WTC11 (cell line): ENCODE results near the gene MARS1. TPM values are rescaled to one million over a fixed set of nuclear protein-coding genes. Genes with fewer than 3 reads are reported as not detected.

Experiments
- ATAC-seq: fragments of 200-7000 bp; cut with Tn5 transposase; 2 replicates; pipeline ENCODE4 v1.10.0; 2021; ENCODE audit warnings: mild to moderate bottlenecking, moderate library complexity
- CTCF ChIA-PET: fragments of 300-600 bp; sonication (Branson Sonifier 250); formaldehyde crosslinking; loops from one replicate; lab custom pipeline; 2021; ENCODE audit warnings: antibody characterized with exemption; lab: Charles Lee
- POLR2A ChIA-PET: fragments of 350-600 bp; sonication (Branson Sonifier 250); formaldehyde crosslinking; loops from one replicate; lab custom pipeline; 2021; ENCODE audit warnings: antibody characterized with exemption; lab: Charles Lee
- DNase-seq: peaks from one replicate; pipeline ENCODE4 v3.0.0; 2021; ENCODE audit warnings: low spot score
- H3K27ac Mint-ChIP-seq: 2 replicates; pipeline ENCODE4 v1.8.0; 2021; ENCODE audit warnings: mixed read lengths
- H3K27me3 Mint-ChIP-seq: 2 replicates; pipeline ENCODE4 v1.8.0; 2021; ENCODE audit warnings: low read depth, mild to moderate bottlenecking, moderate library complexity, mixed read lengths
- H3K36me3 Mint-ChIP-seq: 2 replicates; pipeline ENCODE4 v1.8.0; 2021; ENCODE audit warnings: mixed read lengths
- H3K4me1 Mint-ChIP-seq: 2 replicates; pipeline ENCODE4 v1.8.0; 2022; ENCODE audit warnings: mixed read lengths
- H3K4me3 Mint-ChIP-seq: 2 replicates; pipeline ENCODE4 v1.8.0; 2021; ENCODE audit warnings: mild to moderate bottlenecking, moderate library complexity, mixed read lengths
- H3K9me3 Mint-ChIP-seq: 2 replicates; pipeline ENCODE4 v1.8.0; 2021; ENCODE audit warnings: mixed read lengths
- AFF4 ChIP-seq: sonication (generic); formaldehyde crosslinking; IDR thresholded peaks from 2 replicates; pipeline ENCODE4 v1.8.1; 2023; ENCODE audit warnings: mild to moderate bottlenecking, missing genetic modification reagents, borderline replicate concordance
- AR ChIP-seq: fragments of 250-450 bp; sonication (Bioruptor Pico); IDR thresholded peaks from 2 replicates; pipeline ENCODE4 v1.9.0; 2021; ENCODE audit warnings: mild to moderate bottlenecking
- ATF3 ChIP-seq: sonication (generic); formaldehyde crosslinking; conservative IDR thresholded peaks from 2 replicates; pipeline ENCODE4 v1.8.1; 2022; ENCODE audit warnings: mild to moderate bottlenecking, missing genetic modification reagents
- ELF4 ChIP-seq: sonication (generic); formaldehyde crosslinking; IDR thresholded peaks from 2 replicates; pipeline ENCODE4 v1.8.1; 2022; ENCODE audit warnings: low read depth, mild to moderate bottlenecking, moderate library complexity, missing genetic modification reagents
- ESRRA ChIP-seq: sonication (generic); formaldehyde crosslinking; IDR thresholded peaks from 2 replicates; pipeline ENCODE4 v1.8.1; 2022; ENCODE audit warnings: mild to moderate bottlenecking, missing genetic modification reagents, borderline replicate concordance
- ETV6 ChIP-seq: sonication (generic); formaldehyde crosslinking; IDR thresholded peaks from 2 replicates; pipeline ENCODE4 v1.8.1; 2022; ENCODE audit warnings: mild to moderate bottlenecking, missing genetic modification reagents
- FOXJ3 ChIP-seq: sonication (generic); formaldehyde crosslinking; IDR thresholded peaks from 2 replicates; pipeline ENCODE4 v1.9.0; 2021; ENCODE audit warnings: missing genetic modification reagents, mild to moderate bottlenecking, borderline replicate concordance
- HMGA2 ChIP-seq: fragments of 250-450 bp; sonication (Bioruptor Pico); IDR thresholded peaks from 2 replicates; pipeline ENCODE4 v1.4.0; 2021; ENCODE audit warnings: mild to moderate bottlenecking, moderate library complexity
- JAZF1 ChIP-seq: fragments of 250-450 bp; sonication (Bioruptor Pico); IDR thresholded peaks from 2 replicates; pipeline ENCODE4 v1.9.0; 2021; ENCODE audit warnings: moderate library complexity, mild to moderate bottlenecking, inconsistent platforms
- JUN ChIP-seq: sonication (generic); formaldehyde crosslinking; IDR thresholded peaks from 2 replicates; pipeline ENCODE4 v1.8.0; 2023; ENCODE audit warnings: mild to moderate bottlenecking, missing genetic modification reagents
- MAX ChIP-seq: sonication (generic); formaldehyde crosslinking; IDR thresholded peaks from 2 replicates; pipeline ENCODE4 v1.8.0; 2022; ENCODE audit warnings: mild to moderate bottlenecking, missing genetic modification reagents
- MLX ChIP-seq: sonication (generic); formaldehyde crosslinking; IDR thresholded peaks from 2 replicates; pipeline ENCODE4 v1.8.1; 2023; ENCODE audit warnings: mild to moderate bottlenecking, missing genetic modification reagents, moderate library complexity
- MXD4 ChIP-seq: fragments of 250-450 bp; sonication (Bioruptor Pico); IDR thresholded peaks from 2 replicates; pipeline ENCODE4 v1.8.0; 2021; ENCODE audit warnings: mild to moderate bottlenecking, moderate library complexity, borderline replicate concordance
- MYBL2 ChIP-seq: sonication (generic); formaldehyde crosslinking; IDR thresholded peaks from 2 replicates; pipeline ENCODE4 v1.8.1; 2023; ENCODE audit warnings: mild to moderate bottlenecking, moderate library complexity, missing genetic modification reagents
- NR3C1 ChIP-seq: sonication (generic); formaldehyde crosslinking; conservative IDR thresholded peaks from 2 replicates; pipeline ENCODE4 v1.8.1; 2023; ENCODE audit warnings: low read depth, mild to moderate bottlenecking, missing genetic modification reagents
- PRRX2 ChIP-seq: fragments of 250-450 bp; sonication (Bioruptor Pico); IDR thresholded peaks from 2 replicates; pipeline ENCODE4 v1.8.0; 2021; ENCODE audit warnings: mild to moderate bottlenecking
- ZBTB21 ChIP-seq: sonication (generic); formaldehyde crosslinking; IDR thresholded peaks from 2 replicates; pipeline ENCODE4 v1.8.1; 2023; ENCODE audit warnings: mild to moderate bottlenecking, missing genetic modification reagents, borderline replicate concordance
- ZNF121 ChIP-seq: sonication (generic); formaldehyde crosslinking; IDR thresholded peaks from 2 replicates; pipeline ENCODE4 v1.8.0; 2023; ENCODE audit warnings: missing genetic modification reagents
- ZNF219 ChIP-seq: sonication (generic); formaldehyde crosslinking; IDR thresholded peaks from 2 replicates; pipeline ENCODE4 v1.8.0; 2023; ENCODE audit warnings: missing genetic modification reagents, mild to moderate bottlenecking, borderline replicate concordance
- ZNF232 ChIP-seq: sonication (generic); formaldehyde crosslinking; IDR thresholded peaks from 2 replicates; pipeline ENCODE4 v1.8.0; 2022; ENCODE audit warnings: mild to moderate bottlenecking, missing genetic modification reagents
- ZSCAN18 ChIP-seq: fragments of 250-450 bp; sonication (Bioruptor Pico); IDR thresholded peaks from 2 replicates; pipeline ENCODE4 v2.1.2; 2022; ENCODE audit warnings: mild to moderate bottlenecking, moderate library complexity
- total RNA-seq: library from RNA; stranded (reverse); gene quantifications from 3 replicates; pipeline ENCODE4 v1.2.3, GENCODE V29; 2021

The MARS1 gene
- total RNA-seq, 1 experiment from 2014 or later = 367 TPM

GRCh38 chr12:57481671-57482070 lies 6.2 kb upstream of the MARS1 start:
- Mint-ChIP-seq H3K9me3 (no peaks in the 10 kb centered on the region), H3K27ac (peak overlapping the region; percentile 8; the same call in 1 of the 2 replicates), H3K4me3 (no peak overlapping the region)
- ATAC-seq (no peak; the same call in 1 of the 2 replicates), DNase-seq (no peak)
- POLR2A ChIA-PET = no interaction called here
- TF ChIP-seq AFF4 (CRISPR knock-in tag) (no peak), ELF4 (CRISPR knock-in tag) (no peak), ZBTB21 (CRISPR knock-in tag) (no peak), ESRRA (CRISPR knock-in tag) (no peak), AR (CRISPR knock-in tag) (no peak), MLX (CRISPR knock-in tag) (no peak), HMGA2 (no peak)
- TF ChIP-seq, all 79 proteins: peak for 0
- Mint-ChIP-seq H3K4me1 (peaks cover 35% of the 10 kb centered on the region), H3K27me3 (peaks cover 46% of the 10 kb centered on the region), H3K36me3 (no peaks in the 10 kb centered on the region)
- CTCF ChIA-PET = interaction anchor here (3.2 kb wide), 1 partner anchor 23 kb away, joined by 13 read pairs; the partner anchor contains the start of gene GLI1

- CTCF ChIA-PET = interaction anchor here (0.7 to 2.5 kb wide), 3 partner anchors 8 to 897 kb away, joined by 3 to 9 read pairs (median 5); no protein-coding TSS in a partner anchor
- Mint-ChIP-seq H3K4me1 (peaks cover 17% of the 10 kb centered on the region), H3K36me3 (peaks cover 4% of the 10 kb centered on the region), H3K9me3 (no peaks in the 10 kb centered on the region), H3K27me3 (peaks cover 28% of the 10 kb centered on the region)
- DNase-seq (no peak), ATAC-seq (no peak)
- no peak for TF ChIP-seq MAX (CRISPR knock-in tag)
- no peak for TF ChIP-seq JAZF1
- no peak for TF ChIP-seq MYBL2 (CRISPR knock-in tag)
- no peak for TF ChIP-seq ELF4 (CRISPR knock-in tag)
- TF ChIP-seq ZNF219 (CRISPR knock-in tag) = no peak
- TF ChIP-seq, all 79 proteins: peak for 0
- POLR2A ChIA-PET = no interaction called here
- Mint-ChIP-seq H3K4me3 (no peak overlapping the region), H3K27ac (peak overlapping the region; percentile 1; the same call in 1 of the 2 replicates)
Observed at GRCh38 chr12:57483466-57483865, 4.4 kb upstream of the MARS1 start.

- ATAC-seq (no peak), DNase-seq (no peak)
- TF ChIP-seq ZSCAN18 (no peak), ZNF232 (CRISPR knock-in tag) (no peak), JUN (CRISPR knock-in tag) (no peak), FOXJ3 (CRISPR knock-in tag) (no peak), ETV6 (CRISPR knock-in tag) (no peak), MYBL2 (CRISPR knock-in tag) (no peak), NR3C1 (CRISPR knock-in tag) (no peak), ZNF219 (CRISPR knock-in tag) (no peak), ZNF121 (no peak), PRRX2 (no peak), ATF3 (CRISPR knock-in tag) (no peak), MXD4 (CRISPR knock-in tag) (no peak)
Observed at GRCh38 chr12:57485695-57486094, 2.2 kb upstream of the MARS1 start.

More at GRCh38 chr12:57485695-57486094, 2.2 kb upstream of the MARS1 start:
- ChIA-PET POLR2A (interaction anchor here (0.6 to 0.7 kb wide), 2 partner anchors 85 to 95 kb away, joined by 5 to 7 read pairs; no protein-coding TSS in a partner anchor), CTCF (interaction anchor here (0.9 to 1.2 kb wide), 2 partner anchors 9 to 27 kb away, joined by 4 read pairs; partner anchors contain the start of gene GLI1)
- no peaks in the 10 kb centered on the region for H3K9me3 Mint-ChIP-seq
- H3K36me3 Mint-ChIP-seq = peaks cover 26% of the 10 kb centered on the region
- no peak overlapping the region for H3K4me3 Mint-ChIP-seq
- no peak overlapping the region for H3K27ac Mint-ChIP-seq
- peaks cover 25% of the 10 kb centered on the region for H3K4me1 Mint-ChIP-seq
- peaks cover 7% of the 10 kb centered on the region for H3K27me3 Mint-ChIP-seq
